Femur (tissue), 1 donor: ENCODE results near the gene LRRC36.
"Not testable (repeated sequence)": the region's sequence is repeated elsewhere in the genome, so short reads cannot be mapped to it uniquely, and the experiment has no call there.

Source experiments
- DNase-seq: peaks from one replicate; pipeline ENCODE4 v3.0.0-alpha.2; 2017

The LRRC36 gene

DNA sequence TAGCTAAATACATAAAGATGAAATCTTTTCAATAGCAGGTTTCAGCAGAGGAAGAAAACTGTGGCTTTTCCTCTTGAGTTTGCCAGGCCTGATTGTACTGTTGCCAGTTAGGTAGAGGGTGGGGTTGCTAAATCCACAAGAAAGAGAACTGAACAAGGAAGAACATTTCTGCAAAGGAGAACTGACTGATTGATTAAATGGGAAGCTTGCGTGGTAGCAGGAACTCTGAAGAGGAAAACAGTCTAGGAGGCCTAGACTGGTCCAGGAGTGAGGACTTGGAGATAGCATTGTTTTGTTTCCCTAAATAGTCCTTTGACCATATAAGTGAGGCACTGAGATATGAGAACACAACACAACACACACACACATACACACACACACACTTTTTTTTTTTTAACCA is 18.8 kb downstream of the LRRC36 start:
- DNase-seq: no peak

DNA sequence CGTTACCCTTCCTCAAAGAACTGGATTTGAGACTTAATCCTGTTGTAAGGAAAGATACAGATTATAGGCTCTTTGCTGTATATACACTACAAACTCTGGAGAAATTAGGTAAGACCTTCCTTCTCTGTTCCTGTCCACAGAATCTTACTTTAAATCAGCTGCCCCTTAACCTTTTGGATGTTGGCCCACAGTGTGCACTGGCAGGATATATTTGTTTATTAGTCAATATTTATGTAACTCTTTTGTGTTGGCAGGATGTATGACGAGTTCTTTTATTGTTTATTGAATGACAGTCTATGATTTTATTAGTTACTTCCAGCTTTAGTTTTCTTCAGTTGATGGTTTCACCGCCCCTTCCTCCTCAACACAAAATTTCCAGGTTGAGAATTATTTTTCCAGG is 19.7 kb downstream of the LRRC36 start:
- DNase-seq: no peak

DNA sequence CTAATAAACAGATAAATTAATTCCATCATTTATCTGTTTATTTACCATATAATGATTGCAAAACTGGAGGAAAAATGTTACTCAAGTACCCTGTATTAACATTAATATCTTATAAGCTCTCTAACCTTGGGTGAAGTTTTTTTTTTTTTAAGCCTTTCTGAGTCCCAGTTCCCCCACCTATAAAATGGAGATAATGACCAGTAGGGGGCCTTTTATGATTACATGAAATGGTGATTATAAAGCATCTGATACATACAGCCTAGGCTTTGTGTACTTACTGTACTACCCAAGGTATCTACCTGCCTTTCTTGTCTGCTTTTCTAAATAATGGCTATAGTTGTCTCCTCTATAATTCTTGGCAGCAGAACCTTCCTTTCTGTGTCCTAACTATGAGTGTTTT is 22.6 kb downstream of the LRRC36 start:
- no peak for DNase-seq

DNA sequence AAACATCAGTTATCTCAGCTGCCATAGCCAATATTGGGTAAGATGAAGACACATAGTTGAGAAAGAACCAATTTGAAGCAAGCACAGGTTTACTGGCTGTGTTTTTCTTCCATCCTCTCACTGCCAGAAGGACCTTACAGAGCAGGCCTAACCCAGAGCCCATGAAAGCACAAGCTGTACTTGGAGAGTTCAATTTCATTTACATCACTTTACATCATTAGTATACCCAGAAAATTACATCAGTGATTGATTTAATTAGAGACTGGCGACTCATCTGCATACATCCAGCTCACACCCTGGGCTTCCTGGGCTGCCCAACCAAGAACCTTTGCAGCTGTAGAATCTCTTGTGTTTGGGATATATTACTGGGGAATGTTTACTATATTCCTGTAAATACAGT is 23.7 kb downstream of the LRRC36 start:
- DNase-seq: no peak

DNA sequence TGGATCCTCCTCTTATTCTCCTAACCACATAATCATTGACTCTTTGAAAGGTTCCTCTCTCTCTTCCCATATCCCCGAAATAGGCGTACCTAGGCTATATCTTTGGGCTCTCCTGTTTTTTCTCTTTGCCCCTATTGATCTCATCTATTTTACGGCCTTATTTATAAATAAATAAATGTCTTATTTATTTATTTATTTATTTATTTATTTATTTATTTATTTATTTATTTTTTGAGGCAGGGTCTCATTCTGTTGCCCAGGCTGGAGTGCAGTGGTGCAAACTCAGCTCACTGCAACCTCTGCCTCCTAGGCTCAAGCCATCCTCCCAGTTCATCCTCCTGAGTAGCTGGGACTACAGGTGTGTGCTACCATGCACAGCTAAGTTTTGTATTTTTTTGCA is 25.8 kb downstream of the LRRC36 start:
- not testable (repeated sequence) for DNase-seq

DNA sequence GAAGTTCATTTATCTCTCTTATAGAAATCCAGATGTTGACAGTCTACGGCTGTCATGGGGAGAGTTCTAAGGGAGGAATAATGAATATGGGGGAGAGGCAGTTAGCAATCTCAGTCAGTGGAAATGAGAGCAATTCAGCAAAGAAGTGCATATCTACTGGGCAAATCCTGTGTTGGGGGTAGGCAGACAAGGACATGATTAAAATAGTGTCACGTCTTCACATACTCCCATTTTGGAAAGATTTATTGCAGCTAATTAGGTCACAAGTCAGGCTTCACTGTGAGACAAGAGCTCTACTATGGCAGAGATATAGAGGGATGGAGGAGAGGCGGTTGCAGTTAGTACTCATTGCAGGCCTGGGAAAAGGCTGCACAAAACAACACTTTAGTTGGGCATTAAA is 29.8 kb downstream of the LRRC36 start:
- no peak for DNase-seq

DNA sequence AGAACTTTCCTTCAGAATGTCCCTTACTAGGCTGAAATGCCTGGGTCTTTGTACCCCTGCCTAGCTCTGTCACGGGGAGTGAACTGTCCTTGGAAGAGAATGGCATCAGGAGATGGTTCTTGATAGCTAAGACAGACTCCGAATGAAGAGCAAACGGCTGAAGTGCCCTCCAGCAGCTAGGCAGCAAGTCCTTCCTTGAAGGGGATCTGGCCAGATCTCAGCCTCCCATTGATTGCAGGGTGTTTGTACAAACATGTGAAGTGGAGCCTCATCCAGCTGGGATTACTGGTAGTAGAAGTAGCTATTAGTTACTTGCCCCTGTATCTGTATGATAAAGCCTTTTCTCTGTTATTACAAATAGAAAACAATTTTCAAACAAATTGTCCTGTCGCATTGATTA is 30.9 kb downstream of the LRRC36 start:
- DNase-seq: no peak

DNA sequence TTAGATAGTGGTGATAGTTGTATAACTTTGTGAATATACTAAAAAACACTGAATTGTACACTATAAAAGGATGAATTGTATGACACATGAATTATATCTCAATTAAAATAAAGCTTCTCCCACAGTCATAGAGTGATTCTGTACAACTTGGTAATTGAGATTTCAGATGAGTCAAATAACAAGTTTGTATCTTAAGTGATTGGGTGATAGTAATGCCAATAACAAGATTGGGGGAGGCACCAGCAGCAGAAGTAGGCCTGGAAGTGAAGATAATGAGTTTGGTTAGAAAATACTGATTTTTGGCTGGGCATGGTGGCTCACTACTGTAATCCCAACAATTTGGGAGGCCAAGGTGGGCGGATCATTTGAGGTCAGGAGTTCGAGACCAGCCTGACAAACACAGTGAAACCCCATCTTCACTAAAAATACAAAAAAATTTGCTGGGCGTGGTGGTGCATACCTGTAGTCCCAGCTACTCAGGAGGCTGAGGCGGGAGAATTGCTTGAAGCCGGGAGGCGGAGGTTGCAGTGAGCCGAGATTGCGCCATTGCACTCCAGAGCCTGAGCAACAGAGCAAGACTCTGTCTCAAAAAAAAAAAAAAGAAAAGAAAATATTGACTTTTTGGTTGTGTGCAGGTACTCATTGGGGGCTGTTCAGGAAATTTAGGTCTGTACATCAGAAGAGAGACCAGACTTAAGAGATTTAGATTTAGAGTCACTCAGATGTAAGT is 33.1 kb downstream of the LRRC36 start:
- DNase-seq: not testable (repeated sequence)

DNA sequence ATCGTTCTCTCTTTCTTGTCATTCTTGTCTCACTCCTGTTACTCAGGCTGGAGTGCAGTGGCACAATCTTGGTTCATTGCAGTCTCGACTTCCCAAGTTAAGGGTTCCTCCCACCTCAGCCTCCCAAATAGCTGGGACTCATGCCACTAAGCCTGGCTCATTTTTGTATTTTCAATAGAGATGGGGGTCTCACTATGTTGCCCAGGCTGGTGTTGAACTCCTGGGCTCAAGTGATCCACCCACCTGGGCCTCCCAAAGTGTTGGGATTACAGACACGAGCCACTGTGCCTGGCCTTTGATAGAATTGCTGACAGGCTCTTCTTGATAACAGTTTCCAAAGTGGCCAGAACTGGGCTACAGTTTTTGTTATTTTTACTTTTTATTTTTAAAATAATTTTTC is 34.4 kb downstream of the LRRC36 start:
- no peak for DNase-seq

DNA sequence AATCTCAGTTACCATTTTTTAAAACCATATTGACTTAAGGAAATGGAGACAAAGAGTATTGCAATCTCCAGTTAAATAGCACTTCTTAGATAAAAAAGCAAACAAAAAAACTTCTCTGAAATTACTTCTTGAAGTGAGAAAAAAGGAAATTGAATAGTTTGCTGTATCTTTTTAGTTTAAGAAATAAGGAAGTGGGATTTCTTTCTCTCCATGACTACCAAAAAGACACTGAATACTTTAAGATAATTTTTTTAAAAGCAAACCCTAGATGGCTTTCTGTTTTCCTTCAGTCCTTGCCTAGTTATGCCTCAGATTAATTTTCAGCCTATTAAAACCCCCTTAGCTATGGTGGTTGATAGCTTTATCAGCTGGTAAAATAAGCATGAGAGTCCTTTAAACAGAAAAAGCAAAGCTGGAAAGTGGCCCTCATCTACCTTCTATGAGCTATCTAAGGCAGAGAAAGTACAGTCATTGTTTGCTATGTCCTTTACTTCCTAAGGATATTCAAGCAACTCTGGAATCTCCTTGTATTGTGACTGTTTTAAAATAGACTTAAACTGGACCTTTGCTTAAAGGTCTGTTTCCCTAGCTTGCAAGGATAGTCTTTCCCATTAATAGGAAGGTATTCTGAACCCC is 38.1 kb downstream of the LRRC36 start:
- DNase-seq: no peak

DNA sequence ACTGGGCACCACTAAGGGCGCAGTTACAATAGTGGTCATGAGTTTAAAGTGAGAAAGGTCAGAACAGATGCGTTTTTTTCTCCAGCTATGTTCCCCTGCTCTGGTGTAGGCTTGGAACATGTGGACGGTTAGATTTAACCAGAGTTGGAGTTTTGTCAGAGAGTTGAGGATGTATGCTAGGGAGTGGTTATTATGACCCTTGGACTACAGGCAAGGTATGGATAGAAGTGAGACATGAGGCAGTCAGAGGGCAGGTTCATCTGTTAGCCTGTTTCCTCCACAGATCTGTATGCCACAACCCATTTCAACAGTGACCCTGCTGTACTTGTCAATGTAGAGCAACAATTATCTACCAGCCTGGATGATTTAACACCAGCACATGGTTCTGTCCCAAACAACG is 44.0 kb downstream of the LRRC36 start:
- no peak for DNase-seq

DNA sequence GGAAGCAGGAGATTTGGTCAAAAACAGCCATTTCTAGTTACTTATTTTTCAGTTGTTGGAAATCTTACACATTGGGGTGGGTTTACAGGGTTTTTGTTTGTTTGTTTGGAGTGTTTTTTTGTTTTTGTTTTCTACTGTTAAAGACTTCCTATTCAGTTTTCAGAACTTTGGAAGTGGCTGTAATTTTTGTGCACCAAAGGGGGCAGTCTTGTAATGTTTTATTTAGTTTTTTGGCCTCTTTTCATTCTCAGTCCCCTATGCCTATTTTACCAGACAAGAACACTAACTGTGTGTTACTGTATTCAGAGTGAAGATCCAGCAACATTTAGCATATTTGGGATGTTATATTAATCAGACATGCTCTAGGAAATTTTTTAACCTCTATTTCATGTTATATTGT is 46.0 kb downstream of the LRRC36 start:
- DNase-seq: no peak

DNA sequence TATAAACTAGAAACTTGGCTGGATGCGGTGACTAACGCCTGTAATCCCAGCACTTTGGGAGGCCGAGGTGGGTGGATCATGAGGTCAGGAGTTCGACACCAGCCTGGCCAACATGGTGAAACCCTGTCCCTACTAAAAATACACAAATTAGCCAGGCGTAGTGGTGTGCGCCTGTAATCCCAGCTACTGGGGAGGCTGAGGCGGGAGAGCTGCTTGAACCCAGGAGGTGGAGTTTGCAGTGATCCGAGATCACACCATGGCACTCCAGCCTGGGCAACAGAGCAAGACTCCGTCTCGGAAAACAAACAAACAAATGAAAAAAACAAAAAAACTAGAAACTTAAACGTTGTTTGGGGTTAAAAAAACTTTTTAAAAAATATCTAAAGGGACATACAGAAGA is 49.4 kb downstream of the LRRC36 start:
- not testable (repeated sequence) for DNase-seq

DNA sequence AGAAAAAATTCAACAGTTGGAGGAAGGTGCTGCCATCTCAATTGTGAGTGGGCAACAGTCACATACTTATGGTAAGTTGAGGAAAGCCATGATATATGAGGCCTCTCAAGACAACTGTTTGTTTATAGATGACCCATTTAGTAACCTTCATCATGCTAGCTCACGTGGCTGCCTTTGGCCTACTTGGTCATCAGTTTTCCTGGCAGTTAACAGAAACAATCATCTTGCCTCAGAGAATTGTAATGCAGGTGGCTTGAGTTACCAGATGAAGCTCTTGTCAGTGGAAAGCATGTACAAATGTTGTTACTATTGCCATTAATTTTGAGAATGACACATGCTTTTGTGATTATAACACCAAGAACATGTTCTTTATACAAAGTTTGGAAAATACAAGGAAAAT is 52.0 kb downstream of the LRRC36 start:
- no peak for DNase-seq

DNA sequence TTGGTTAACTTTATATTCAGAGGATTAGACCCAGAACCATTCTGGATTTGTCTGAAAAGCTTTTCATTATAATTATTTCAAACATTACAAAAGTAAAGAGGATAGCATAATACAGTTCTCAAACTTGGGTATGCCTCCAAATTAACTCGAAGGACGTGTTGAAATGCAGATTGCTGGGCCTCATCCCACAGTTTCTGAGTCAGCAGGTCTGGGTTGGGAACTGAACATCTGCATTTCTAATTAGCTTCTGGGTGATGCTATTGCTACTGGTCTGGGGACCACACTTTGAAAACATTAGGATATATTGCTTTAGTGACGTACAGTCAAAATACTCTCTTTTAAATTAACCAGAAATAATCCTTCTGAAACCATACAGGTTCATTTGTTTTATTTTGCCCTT is 56.7 kb downstream of the LRRC36 start:
- DNase-seq: no peak

DNA sequence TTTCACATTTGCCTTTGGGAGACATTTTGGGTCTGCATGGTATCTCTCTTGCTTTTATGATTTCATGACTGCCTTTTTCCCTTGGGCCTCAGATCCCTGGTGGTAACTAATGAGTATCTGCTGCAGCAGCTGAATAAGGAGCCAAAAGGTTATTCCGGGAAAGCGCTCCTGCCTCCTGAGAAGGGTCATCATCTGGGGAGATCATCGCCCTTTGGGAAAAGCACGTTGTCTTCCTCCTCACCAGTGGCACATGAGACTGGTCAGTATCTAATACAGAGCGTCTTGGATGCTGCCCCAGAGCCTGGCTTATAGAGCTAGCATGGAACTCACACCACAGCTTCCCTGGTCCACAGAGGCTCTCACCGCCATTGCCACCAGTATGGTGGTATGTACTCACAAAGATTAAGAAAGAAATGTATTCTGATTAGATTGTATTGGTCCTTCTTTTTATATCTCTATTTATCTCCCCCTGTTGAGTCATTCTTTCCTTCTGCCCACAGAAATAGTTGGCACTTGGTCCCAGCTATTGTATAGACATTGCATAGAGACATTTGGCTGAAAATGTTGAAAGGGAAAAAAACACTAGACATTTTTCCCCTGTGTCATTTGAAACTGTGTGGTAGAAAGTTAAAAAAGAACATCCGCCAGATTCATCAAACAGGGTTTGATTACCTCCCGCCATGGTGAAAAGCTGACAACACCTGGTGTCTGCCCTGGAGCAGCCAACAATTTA is 58.3 kb downstream of the LRRC36 start:
- DNase-seq: no peak

DNA sequence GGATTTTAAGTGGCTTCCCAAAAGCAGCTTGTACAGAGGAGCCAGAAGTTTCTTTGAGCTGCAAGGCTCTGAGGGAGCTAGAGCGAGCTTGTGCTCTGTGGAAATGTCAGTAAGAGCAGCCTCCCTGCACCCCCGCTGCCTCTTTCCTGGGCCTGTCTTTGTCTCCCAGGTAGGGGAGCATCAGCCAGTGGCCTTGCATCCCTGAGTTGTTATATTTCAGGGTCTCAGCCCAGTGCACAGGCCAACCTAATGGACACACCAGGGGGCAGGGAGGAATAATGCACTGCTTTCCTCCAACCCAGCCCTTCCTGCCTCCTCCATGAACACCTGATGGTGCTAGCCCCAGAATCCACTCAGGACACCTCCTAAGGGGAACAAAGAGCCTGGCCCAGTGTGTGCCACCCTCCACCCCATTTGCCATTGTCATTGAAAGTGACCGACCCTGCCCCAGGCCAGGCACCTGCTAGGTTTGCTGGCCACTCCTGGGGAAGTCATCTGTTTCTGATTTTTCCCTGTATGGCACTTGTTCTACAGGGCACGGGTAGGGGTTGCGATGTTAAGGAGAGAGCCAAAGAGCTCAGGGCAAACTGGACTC is 60.3 kb downstream of the LRRC36 start:
- DNase-seq: no peak

DNA sequence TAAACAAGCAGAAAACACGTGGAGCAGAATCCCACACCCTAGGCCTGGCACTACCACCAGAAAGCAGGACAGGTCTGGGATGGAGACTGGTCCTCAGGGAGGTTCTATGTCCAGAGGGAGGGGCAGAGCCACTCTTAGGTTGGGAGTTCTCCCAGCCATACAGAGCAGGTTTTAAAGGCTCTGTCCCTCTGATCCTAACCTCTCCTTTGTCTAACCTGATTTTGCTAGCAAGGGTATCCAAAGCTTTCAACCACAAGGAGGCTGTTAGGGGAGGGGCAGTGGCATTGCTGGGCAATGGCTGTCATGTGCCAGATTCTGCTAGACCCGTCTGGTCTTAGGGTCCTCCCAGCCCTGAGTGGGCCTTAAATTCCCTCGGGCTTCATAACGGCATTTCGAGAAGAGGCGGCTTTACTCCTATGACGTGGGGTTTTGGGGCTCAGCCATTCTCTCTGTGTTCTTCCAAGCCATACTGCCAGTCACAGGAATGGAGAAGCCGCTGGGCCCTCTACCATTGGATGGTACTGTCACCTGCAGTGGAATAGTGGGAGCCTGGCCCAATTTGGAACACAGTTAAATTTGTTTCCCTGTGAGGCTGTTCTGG is 61.0 kb downstream of the LRRC36 start:
- DNase-seq: no peak

DNA sequence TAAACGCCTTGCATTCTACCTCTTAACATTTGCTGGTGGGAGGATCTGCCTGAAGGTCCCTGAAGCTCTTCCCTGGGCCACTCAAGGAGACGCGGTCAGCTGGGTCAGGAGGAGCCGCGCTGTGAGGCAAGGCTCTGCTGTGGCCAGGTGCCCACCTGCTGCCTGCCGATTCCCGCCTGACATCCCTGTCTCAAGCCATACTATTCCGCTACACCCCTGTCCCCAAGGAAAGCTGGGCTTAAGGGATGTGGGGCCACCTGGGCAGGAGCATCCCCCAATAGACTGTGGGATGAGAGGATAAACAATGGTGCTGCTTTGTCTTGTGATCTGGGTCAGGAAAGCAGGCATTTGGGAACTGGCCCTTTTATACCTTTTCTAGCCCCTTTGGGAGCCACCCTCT is 61.6 kb downstream of the LRRC36 start:
- DNase-seq: no peak

DNA sequence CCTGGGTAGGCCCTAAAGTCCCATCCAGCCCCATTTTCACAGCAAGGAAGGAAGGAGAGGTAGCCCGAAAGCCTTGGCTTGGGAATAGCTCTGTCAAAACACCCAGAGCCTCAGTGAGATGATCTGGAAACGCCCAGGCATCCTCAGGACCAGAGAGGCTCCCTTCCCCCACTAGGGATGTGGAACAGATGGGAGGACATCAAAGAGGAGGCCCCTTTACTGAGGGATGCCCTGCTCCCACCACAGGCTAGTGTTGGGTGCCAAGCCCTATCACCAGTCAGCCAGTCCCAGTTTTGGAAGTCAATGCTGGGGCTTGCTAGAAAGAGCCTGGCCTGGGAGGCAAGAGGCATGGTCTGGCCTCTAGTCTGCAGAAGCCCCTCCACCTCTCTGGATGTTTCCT is 62.0 kb downstream of the LRRC36 start:
- no peak for DNase-seq

DNA sequence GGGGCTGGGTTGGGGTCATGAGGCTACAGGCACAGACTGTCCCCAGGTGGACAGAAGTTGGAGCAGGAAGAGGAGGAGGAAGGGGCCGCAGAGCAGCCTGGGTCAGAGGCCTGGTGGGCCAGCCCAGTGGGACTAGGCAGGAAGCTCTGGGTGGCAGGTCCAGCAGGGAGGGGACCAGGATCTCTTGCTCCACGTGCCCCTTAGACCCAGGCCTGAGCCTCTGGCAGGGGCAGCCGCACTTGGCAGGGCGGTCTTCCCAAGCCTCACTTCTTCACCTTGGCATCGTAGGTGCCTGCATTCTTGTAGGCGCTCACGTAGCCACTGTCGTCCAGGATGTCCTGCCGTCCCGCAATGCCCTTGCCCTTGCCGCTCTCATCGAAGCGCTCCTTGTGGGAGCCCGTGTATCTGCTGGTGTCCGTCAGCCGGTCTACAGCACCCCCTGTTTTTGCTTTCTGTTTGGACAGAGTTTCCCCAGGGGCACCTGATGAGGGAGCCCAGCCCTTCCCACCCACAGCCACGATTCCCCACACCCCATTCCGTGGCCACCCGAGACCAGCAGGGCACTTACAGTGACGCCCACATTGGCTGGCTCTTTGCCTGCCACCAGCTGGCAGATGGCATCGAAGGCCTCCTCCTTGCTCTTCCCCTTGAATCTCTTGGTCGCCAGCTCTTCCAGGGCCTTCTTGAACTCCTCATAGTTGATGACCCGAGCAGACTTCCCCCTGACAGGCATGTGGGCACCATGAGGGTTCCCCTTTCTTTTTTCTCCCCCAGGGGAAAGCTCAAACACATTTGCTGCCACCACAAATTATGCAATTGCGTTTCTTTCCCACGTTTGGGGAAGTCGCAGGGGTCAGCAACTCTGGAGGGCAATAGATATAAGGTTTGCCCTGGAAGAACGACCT is 63.5 kb downstream of the LRRC36 start:
- DNase-seq: no peak

DNA sequence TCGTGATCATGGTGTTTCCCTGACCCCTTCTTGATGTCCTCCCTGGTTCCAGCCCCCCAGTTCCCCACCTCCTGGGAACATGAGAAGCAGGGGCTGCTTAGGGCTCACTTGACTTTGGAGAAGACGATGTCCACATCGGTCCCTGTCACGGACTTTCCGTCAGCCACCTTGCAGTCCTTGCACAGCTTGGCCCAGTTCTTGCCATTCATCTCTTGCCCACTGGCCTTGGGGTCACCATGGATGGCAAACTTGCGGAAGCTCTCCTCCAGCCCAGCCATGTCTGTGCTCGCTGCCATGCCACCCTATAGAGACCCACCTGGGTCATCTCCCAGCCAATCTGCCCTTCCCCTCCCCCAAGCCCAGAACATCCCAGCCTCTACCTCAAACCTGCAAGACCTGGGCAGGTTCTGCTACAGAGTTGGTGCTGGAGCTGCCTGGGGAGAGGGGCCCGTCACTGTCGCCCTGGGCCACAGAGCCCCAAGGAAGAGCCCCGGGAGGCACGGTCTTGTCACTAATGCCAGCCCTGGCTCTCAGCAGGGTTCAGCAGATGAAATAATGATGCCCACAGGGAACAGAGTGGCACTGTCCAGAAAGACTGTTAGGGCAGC is 64.3 kb downstream of the LRRC36 start:
- DNase-seq: no peak
